ENCODE measurements around the gene CFAP298. TPM values are rescaled to one million over a fixed set of nuclear protein-coding genes. Genes with fewer than 3 reads are reported as not detected.
"Not testable (repeated sequence)": the region's sequence is repeated elsewhere in the genome, so short reads cannot be mapped to it uniquely, and the experiment has no call there.

The CFAP298 gene
- total RNA-seq, 4 donors from 2014 or later = 24.2 to 34.8 (median 28.2) TPM

DNA sequence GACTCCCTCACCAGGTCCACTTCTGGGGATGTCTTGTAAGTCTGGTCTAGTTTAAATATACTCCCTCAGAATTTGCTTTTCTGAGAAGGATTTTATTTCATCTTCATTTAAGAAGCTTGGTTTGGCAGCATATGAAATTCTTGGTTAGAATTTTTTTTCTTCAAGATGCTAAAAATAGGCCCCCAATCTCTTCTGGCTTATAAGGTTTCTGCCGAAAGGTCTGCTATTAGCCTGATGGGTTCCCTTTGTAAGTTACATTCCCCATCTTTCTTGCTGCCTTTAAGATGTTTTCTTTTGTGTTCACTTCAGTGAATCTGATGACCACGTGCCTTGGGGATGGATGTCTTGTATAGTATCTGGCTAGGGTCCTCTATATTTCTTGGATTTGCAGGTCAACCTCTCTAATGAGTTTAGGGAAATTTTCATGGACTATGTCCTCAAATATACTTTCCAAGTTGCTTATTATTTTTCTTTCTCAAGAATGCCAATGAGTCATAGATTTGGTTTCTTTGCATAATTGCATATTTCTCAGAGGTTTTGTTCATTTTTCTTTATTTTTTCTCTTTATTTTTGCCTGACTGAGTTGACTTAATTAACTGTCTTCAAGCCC is 46.2 kb downstream of the CFAP298 start:
- DNase-seq = no peak
- no peak for TF ChIP-seq POLR2A (IDR thresholded peaks at IDR 0.05)
- TF ChIP-seq, protein P1, sequence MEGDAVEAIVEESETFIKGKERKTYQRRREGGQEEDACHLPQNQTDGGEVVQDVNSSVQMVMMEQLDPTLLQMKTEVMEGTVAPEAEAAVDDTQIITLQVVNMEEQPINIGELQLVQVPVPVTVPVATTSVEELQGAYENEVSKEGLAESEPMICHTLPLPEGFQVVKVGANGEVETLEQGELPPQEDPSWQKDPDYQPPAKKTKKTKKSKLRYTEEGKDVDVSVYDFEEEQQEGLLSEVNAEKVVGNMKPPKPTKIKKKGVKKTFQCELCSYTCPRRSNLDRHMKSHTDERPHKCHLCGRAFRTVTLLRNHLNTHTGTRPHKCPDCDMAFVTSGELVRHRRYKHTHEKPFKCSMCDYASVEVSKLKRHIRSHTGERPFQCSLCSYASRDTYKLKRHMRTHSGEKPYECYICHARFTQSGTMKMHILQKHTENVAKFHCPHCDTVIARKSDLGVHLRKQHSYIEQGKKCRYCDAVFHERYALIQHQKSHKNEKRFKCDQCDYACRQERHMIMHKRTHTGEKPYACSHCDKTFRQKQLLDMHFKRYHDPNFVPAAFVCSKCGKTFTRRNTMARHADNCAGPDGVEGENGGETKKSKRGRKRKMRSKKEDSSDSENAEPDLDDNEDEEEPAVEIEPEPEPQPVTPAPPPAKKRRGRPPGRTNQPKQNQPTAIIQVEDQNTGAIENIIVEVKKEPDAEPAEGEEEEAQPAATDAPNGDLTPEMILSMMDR (IDR thresholded peaks at IDR 0.05) = no peak
- Histone ChIP-seq H3K4me3 (no peak overlapping the region), H3K36me3 (no peaks in the 10 kb centered on the region), H3K9me3 (peaks cover 0 to 3% (median 0%) of the 10 kb centered on the region in 3 donors), H3K27ac (no peak overlapping the region), H3K4me1 (peaks cover 0 to 30% (median 12%) of the 10 kb centered on the region in 3 donors), H3K27me3 (no peaks in the 10 kb centered on the region)
- 85% methylated on average over 2 of the region's 2 CpGs for WGBS, 2 donors
- intact Hi-C loops (cut with DNase I) = no loop called here

DNA sequence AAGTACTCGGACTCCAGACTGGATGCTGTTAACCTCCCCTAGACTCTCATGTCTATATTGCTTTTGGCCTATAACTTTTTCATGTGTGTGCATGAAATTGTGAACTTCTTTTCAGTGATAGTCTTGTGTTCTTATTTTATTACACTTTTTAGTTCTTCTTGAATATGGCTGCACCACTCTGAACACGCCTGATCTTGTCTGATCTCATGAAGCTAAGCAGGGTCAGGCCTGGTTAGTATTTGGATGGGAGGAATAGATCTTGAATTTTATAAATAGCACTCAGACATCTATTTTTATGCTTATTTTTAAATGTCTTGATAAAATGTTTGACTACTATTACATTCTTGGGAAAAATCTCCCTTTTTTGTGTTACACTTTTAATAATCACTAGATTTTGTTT is 49.3 kb downstream of the CFAP298 start:
- 81 to 86% methylated on average over 2 of the region's 2 CpGs for WGBS, 2 donors
- no peak overlapping the region for H3K4me3 ChIP-seq
- intact Hi-C loops (cut with DNase I) = no loop called here
- H3K4me1 ChIP-seq = peaks cover 0 to 11% (median 0%) of the 10 kb centered on the region in 3 donors
- no peaks in the 10 kb centered on the region for H3K27me3 ChIP-seq
- H3K9me3 ChIP-seq = peaks cover 0 to 3% (median 0%) of the 10 kb centered on the region in 3 donors
- peak overlapping the region in 2 of 4 donors; percentile 19 to 38 for H3K27ac ChIP-seq
- H3K36me3 ChIP-seq = no peaks in the 10 kb centered on the region
- TF ChIP-seq, protein P1 (IDR thresholded peaks at IDR 0.05) = no peak
- TF ChIP-seq POLR2A (IDR thresholded peaks at IDR 0.05) = no peak
- DNase-seq = no peak

DNA sequence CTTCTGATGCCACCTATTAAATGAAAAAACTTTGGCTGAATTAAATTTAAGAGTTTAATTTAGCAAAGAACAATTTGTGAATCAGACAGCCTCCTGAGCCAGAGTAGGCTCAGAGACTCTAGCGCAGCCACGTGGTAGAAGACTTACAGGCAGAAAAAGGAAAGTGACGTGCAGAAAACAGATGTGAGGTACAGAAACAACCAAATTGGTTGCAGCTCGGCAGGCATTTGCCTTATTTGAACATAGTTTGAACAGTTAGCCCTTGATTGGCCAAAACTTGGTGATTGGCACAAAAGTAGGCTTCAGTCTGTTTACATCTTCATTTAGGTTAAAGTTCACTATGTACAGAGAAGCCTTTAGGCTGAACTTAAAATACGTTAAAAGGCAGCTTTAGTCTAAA is 49.8 kb downstream of the CFAP298 start:
- no peaks in the 10 kb centered on the region for H3K27me3 ChIP-seq
- no peak for DNase-seq
- WGBS, 2 donors = 52 to 64% methylated on average over 5 of the region's 5 CpGs
- intact Hi-C loops (cut with DNase I) = no loop called here
- H3K4me3 ChIP-seq = no peak overlapping the region
- H3K4me1 ChIP-seq = peaks cover 0 to 11% (median 0%) of the 10 kb centered on the region in 3 donors
- no peaks in the 10 kb centered on the region for H3K36me3 ChIP-seq
- H3K27ac ChIP-seq = peak overlapping the region in 2 of 4 donors; percentile 38 to 48
- no peak for TF ChIP-seq POLR2A (IDR thresholded peaks at IDR 0.05)
- TF ChIP-seq, protein P1 (IDR thresholded peaks at IDR 0.05) = peak in 4 of 6 experiments; percentile 9 to 43 (median 26)
- H3K9me3 ChIP-seq = peaks cover 0 to 3% (median 0%) of the 10 kb centered on the region in 3 donors

DNA sequence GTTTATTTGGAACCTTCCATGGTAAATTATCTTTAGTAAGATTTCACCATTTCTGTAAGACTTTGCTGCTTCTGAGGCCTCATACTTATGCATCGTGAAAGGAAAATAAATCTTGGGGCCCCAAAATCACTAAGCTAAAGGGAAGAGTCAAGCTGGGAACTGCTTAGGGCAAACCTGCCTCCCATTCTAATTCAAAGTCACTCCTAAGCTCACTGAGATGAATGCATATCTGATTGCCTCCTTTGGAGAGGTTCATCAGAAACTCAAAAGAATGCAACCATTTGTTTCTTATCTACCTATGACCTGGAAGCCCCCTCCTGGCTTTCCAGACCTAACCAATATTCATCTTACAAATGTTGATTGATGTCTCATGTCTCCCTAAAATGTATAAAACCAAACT is 50.7 kb downstream of the CFAP298 start:
- H3K9me3 ChIP-seq; DNase-seq; intact Hi-C loops (cut with DNase I); H3K27ac ChIP-seq; H3K36me3 ChIP-seq; H3K27me3 ChIP-seq; H3K4me3 ChIP-seq: not testable (repeated sequence)
- WGBS, 2 donors = 86 to 100% methylated on average over 1 of the region's 1 CpG
- peaks cover 0 to 11% (median 0%) of the 10 kb centered on the region in 3 donors for H3K4me1 ChIP-seq

DNA sequence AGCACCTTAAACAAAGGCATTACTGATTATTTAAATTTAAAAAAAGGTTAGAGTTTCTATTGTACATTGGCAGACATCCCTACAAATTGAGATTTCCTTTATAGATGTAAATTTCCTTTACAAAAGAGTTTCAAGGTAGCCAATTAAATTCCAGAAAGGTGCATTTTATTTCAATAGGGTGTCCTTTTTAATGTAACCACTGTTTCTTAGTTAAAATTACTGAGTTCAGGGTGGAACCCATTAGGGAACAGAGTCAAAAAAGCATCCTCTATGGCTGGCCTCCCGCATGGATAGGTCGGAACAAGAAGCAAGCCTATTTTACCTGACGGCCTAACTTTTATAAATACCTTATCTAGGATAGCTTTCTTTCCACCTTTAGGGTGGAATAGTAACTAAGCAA is 51.3 kb downstream of the CFAP298 start:
- TF ChIP-seq, protein P1 (IDR thresholded peaks at IDR 0.05) = no peak
- no peak for TF ChIP-seq POLR2A (IDR thresholded peaks at IDR 0.05)
- Histone ChIP-seq H3K9me3 (peaks cover 0 to 3% (median 0%) of the 10 kb centered on the region in 3 donors), H3K27me3 (no peaks in the 10 kb centered on the region), H3K4me1 (peaks cover 0 to 11% (median 0%) of the 10 kb centered on the region in 3 donors), H3K4me3 (no peak overlapping the region), H3K27ac (no peak overlapping the region), H3K36me3 (no peaks in the 10 kb centered on the region)
- intact Hi-C loops (cut with DNase I) = no loop called here
- 93 to 95% methylated on average over 3 of the region's 3 CpGs for WGBS, 2 donors
- no peak for DNase-seq
